Natural killer cell treated with Interleukin-12 subunit alpha and Interleukin-12 subunit beta and Interleukin-15 and Interleukin-18, amount 100 ng/mL, for 72 hours (primary cell): ENCODE data around the gene TBC1D8. TPM values are rescaled to one million over a fixed set of nuclear protein-coding genes. Genes with fewer than 3 reads are reported as not detected.

ENCODE experiments used
- ATAC-seq, 2 donors: fragments of 150-1000 bp; cut with Tn5 transposase in 1 of 2; sonication (Bioruptor Pico), chemical (Tn5 transposase) in 1 of 2; 2 replicates each; pipeline ENCODE4 v1.10.0; 2021
- DNase-seq: peaks from one replicate; pipeline ENCODE4 v3.0.0; 2022; ENCODE audit warnings: low spot score
- H3K27ac Mint-ChIP-seq, 2 donors: 1 replicate in 1 of 2; 2 replicates in 1 of 2; pipeline ENCODE4 v1.8.0; 2022; ENCODE audit warnings: mixed read lengths in 2 of 2, mild to moderate bottlenecking in 1 of 2, moderate library complexity in 1 of 2
- H3K27me3 Mint-ChIP-seq, 2 donors: 1 replicate in 1 of 2; 2 replicates in 1 of 2; pipeline ENCODE4 v1.8.0; 2022; ENCODE audit warnings: mixed read lengths in 2 of 2
- H3K36me3 Mint-ChIP-seq: one replicate; pipeline ENCODE4 v1.8.0; 2022; ENCODE audit warnings: mixed read lengths
- H3K4me1 Mint-ChIP-seq, 2 donors: 1 replicate in 1 of 2; 2 replicates in 1 of 2; pipeline ENCODE4 v1.8.0; 2022; ENCODE audit warnings: low read depth in 2 of 2, mixed read lengths in 2 of 2, mild to moderate bottlenecking in 1 of 2
- H3K4me3 Mint-ChIP-seq: one replicate; pipeline ENCODE4 v1.8.0; 2022; ENCODE audit warnings: mixed read lengths
- H3K9me3 Mint-ChIP-seq: 2 replicates; pipeline ENCODE4 v1.8.0; 2022; ENCODE audit warnings: mixed read lengths
- total RNA-seq, 2 donors: library from RNA; stranded (reverse); gene quantifications; one replicate each; pipeline ENCODE4 v1.2.3, GENCODE V29; 2022

Gene TBC1D8
- total RNA-seq, 2 donors from 2014 or later: 0.29 to 0.56 TPM

- ATAC-seq (no peak), DNase-seq (no peak)
- Mint-ChIP-seq H3K9me3 (no peaks in the 10 kb centered on the region), H3K4me3 (no peak overlapping the region), H3K4me1 (no peaks in the 10 kb centered on the region), H3K27me3 (peaks cover 31 to 43% of the 10 kb centered on the region in 2 donors), H3K36me3 (no peaks in the 10 kb centered on the region), H3K27ac (no peak overlapping the region)
These were observed 34.2 kb downstream of the TBC1D8 start for GRCh38 chr2:101116841-101117552.

- Mint-ChIP-seq H3K4me1 (no peaks in the 10 kb centered on the region), H3K27ac (no peak overlapping the region), H3K9me3 (no peaks in the 10 kb centered on the region)
These were observed 34.8 kb downstream of the TBC1D8 start for GRCh38 chr2:101116348-101116747.

GRCh38 chr2:101115664-101116063 lies 35.5 kb downstream of the TBC1D8 start:
- no peak for DNase-seq
- no peaks in the 10 kb centered on the region for H3K36me3 Mint-ChIP-seq
- H3K27me3 Mint-ChIP-seq: peaks cover 38 to 51% of the 10 kb centered on the region in 2 donors
- no peak for ATAC-seq
- no peak overlapping the region for H3K4me3 Mint-ChIP-seq
- H3K27ac Mint-ChIP-seq: no peak overlapping the region
- no peaks in the 10 kb centered on the region for H3K9me3 Mint-ChIP-seq
- H3K4me1 Mint-ChIP-seq: peaks cover 0 to 2% of the 10 kb centered on the region in 2 donors

More at GRCh38 chr2:101116348-101116747, 34.8 kb downstream of the TBC1D8 start:
- peaks cover 35 to 49% of the 10 kb centered on the region in 2 donors for H3K27me3 Mint-ChIP-seq
- H3K36me3 Mint-ChIP-seq: no peaks in the 10 kb centered on the region
- ATAC-seq (no peak), DNase-seq (no peak)
- H3K4me3 Mint-ChIP-seq: no peak overlapping the region

- Mint-ChIP-seq H3K27me3 (peaks cover 34 to 43% of the 10 kb centered on the region in 2 donors), H3K27ac (no peak overlapping the region), H3K4me3 (no peak overlapping the region), H3K9me3 (no peaks in the 10 kb centered on the region), H3K36me3 (no peaks in the 10 kb centered on the region), H3K4me1 (peaks cover 5 to 9% of the 10 kb centered on the region in 2 donors)
- no peak for ATAC-seq
- no peak for DNase-seq
These were observed 36.4 kb downstream of the TBC1D8 start for GRCh38 chr2:101114815-101115214.

- no peak overlapping the region for H3K27ac Mint-ChIP-seq
- peaks cover 29 to 38% of the 10 kb centered on the region in 2 donors for H3K27me3 Mint-ChIP-seq
- peaks cover 5 to 14% of the 10 kb centered on the region in 2 donors for H3K4me1 Mint-ChIP-seq
- H3K4me3 Mint-ChIP-seq: no peak overlapping the region
- no peaks in the 10 kb centered on the region for H3K9me3 Mint-ChIP-seq
- DNase-seq: no peak
- H3K36me3 Mint-ChIP-seq: no peaks in the 10 kb centered on the region
- no peak for ATAC-seq
These were observed 36.9 kb downstream of the TBC1D8 start for GRCh38 chr2:101114268-101114783.

- H3K9me3 Mint-ChIP-seq: no peaks in the 10 kb centered on the region
- no peak overlapping the region for H3K4me3 Mint-ChIP-seq
- ATAC-seq: no peak
These were observed 37.5 kb downstream of the TBC1D8 start for GRCh38 chr2:101113441-101114267.

GRCh38 chr2:101112772-101113157 lies 38.4 kb downstream of the TBC1D8 start:
- ATAC-seq (no peak), DNase-seq (no peak)
- peaks cover 27 to 36% of the 10 kb centered on the region in 2 donors for H3K27me3 Mint-ChIP-seq
- H3K4me3 Mint-ChIP-seq: no peak overlapping the region
- no peak overlapping the region for H3K27ac Mint-ChIP-seq
- H3K4me1 Mint-ChIP-seq: peaks cover 5 to 15% of the 10 kb centered on the region in 2 donors
- H3K9me3 Mint-ChIP-seq: no peaks in the 10 kb centered on the region
- H3K36me3 Mint-ChIP-seq: no peaks in the 10 kb centered on the region

More at GRCh38 chr2:101113441-101114267, 37.5 kb downstream of the TBC1D8 start:
- H3K27ac Mint-ChIP-seq: no peak overlapping the region
- peaks cover 5 to 15% of the 10 kb centered on the region in 2 donors for H3K4me1 Mint-ChIP-seq
- H3K36me3 Mint-ChIP-seq: no peaks in the 10 kb centered on the region
- no peak for DNase-seq
- H3K27me3 Mint-ChIP-seq: peaks cover 26 to 34% of the 10 kb centered on the region in 2 donors

- peaks cover 31 to 43% of the 10 kb centered on the region in 2 donors for H3K27me3 Mint-ChIP-seq
- no peaks in the 10 kb centered on the region for H3K9me3 Mint-ChIP-seq
These were observed 39.0 kb downstream of the TBC1D8 start for GRCh38 chr2:101111917-101112771.

GRCh38 chr2:101111262-101111838 lies 39.8 kb downstream of the TBC1D8 start:
- Mint-ChIP-seq H3K4me3 (no peak overlapping the region), H3K27ac (no peak overlapping the region), H3K36me3 (no peaks in the 10 kb centered on the region), H3K9me3 (no peaks in the 10 kb centered on the region), H3K27me3 (peaks cover 36 to 49% of the 10 kb centered on the region in 2 donors), H3K4me1 (peaks cover 5 to 15% of the 10 kb centered on the region in 2 donors)
- no peak for DNase-seq
- no peak for ATAC-seq

More at GRCh38 chr2:101111917-101112771, 39.0 kb downstream of the TBC1D8 start:
- Mint-ChIP-seq H3K4me1 (peaks cover 5 to 15% of the 10 kb centered on the region in 2 donors), H3K27ac (no peak overlapping the region), H3K36me3 (no peaks in the 10 kb centered on the region), H3K4me3 (no peak overlapping the region)
- DNase-seq (no peak), ATAC-seq (no peak)

GRCh38 chr2:101109451-101110118 lies 41.6 kb downstream of the TBC1D8 start:
- DNase-seq: no peak
- no peak overlapping the region for H3K27ac Mint-ChIP-seq
- peaks cover 5 to 15% of the 10 kb centered on the region in 2 donors for H3K4me1 Mint-ChIP-seq
- H3K4me3 Mint-ChIP-seq: no peak overlapping the region
- no peak for ATAC-seq
- peaks cover 34 to 50% of the 10 kb centered on the region in 2 donors for H3K27me3 Mint-ChIP-seq
- no peaks in the 10 kb centered on the region for H3K9me3 Mint-ChIP-seq
- no peaks in the 10 kb centered on the region for H3K36me3 Mint-ChIP-seq

- DNase-seq: no peak
- Mint-ChIP-seq H3K4me1 (peaks cover 5 to 15% of the 10 kb centered on the region in 2 donors), H3K27me3 (peaks cover 32 to 52% of the 10 kb centered on the region in 2 donors), H3K9me3 (no peaks in the 10 kb centered on the region), H3K36me3 (peaks cover 4% of the 10 kb centered on the region), H3K27ac (no peak overlapping the region), H3K4me3 (no peak overlapping the region)
- ATAC-seq: no peak
These were observed 42.8 kb downstream of the TBC1D8 start for GRCh38 chr2:101108357-101108756.

GRCh38 chr2:101107241-101107640 lies 43.9 kb downstream of the TBC1D8 start:
- H3K9me3 Mint-ChIP-seq: peaks cover 3% of the 10 kb centered on the region
- no peak for ATAC-seq
- no peak for DNase-seq
- H3K4me3 Mint-ChIP-seq: no peak overlapping the region
- H3K27ac Mint-ChIP-seq: no peak overlapping the region
- H3K36me3 Mint-ChIP-seq: peaks cover 10% of the 10 kb centered on the region
- H3K27me3 Mint-ChIP-seq: peaks cover 29 to 42% of the 10 kb centered on the region in 2 donors
- H3K4me1 Mint-ChIP-seq: peaks cover 5 to 15% of the 10 kb centered on the region in 2 donors
